Measurements from ENCODE around the gene IRAK4.

The IRAK4 gene

DNA sequence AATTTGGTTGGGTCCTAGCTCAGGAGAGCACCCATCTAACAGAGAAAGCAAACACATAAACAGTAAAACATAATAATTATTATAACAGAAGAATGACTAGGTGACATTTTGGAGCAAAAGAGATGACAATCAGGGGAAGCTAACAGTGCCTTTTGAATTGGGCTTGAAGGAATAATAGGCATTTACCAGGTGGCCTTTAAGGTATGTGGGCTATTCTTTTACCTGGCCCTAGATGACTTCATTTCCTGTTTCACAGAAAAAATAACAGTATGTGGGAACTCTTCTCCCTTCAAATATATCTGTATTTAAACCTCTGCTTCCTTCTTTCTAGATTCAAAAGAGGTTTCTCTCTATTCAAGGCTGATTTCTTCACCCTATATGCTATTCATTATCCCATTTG lies 3.8 kb downstream of the IRAK4 start:
- Histone ChIP-seq H4K20me1 (ENCODE audit: insufficient read depth, low read length) (no peaks in the 10 kb centered on the region), H3K27me3 (ENCODE audit: insufficient read depth, low read length, poor library complexity) (no peaks in the 10 kb centered on the region), H3K27ac (ENCODE audit: low read length) (no peak overlapping the region), H3K9me3 (ENCODE audit: insufficient read depth, low read length, severe bottlenecking) (no peaks in the 10 kb centered on the region), H3K36me3 (ENCODE audit: insufficient read depth, low read length) (no peaks in the 10 kb centered on the region; the same call in none of the 2 replicates), H3K9ac (ENCODE audit: low read depth, low read length) (no peak overlapping the region), H2AFZ (ENCODE audit: low read depth, low read length) (no peak overlapping the region), H3K4me3 (ENCODE audit: low read depth in 1 of 2, low read length in 2 of 2) (no peak overlapping the region), H3K79me2 (ENCODE audit: insufficient read depth, low read length) (peaks cover 55% of the 10 kb centered on the region), H3K4me2 (ENCODE audit: insufficient read depth, low read length) (peak overlapping the region; percentile 88; the same call in 1 of the 2 replicates), H3K4me1 (ENCODE audit: insufficient read depth, low read length) (peaks cover 40% of the 10 kb centered on the region)
- TF ChIP-seq, protein P1, sequence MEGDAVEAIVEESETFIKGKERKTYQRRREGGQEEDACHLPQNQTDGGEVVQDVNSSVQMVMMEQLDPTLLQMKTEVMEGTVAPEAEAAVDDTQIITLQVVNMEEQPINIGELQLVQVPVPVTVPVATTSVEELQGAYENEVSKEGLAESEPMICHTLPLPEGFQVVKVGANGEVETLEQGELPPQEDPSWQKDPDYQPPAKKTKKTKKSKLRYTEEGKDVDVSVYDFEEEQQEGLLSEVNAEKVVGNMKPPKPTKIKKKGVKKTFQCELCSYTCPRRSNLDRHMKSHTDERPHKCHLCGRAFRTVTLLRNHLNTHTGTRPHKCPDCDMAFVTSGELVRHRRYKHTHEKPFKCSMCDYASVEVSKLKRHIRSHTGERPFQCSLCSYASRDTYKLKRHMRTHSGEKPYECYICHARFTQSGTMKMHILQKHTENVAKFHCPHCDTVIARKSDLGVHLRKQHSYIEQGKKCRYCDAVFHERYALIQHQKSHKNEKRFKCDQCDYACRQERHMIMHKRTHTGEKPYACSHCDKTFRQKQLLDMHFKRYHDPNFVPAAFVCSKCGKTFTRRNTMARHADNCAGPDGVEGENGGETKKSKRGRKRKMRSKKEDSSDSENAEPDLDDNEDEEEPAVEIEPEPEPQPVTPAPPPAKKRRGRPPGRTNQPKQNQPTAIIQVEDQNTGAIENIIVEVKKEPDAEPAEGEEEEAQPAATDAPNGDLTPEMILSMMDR (IDR thresholded peaks at IDR 0.05; ENCODE audit: borderline replicate concordance, extremely low read depth, low read length, poor library complexity, severe bottlenecking) = no peak
- TF ChIP-seq EZH2 (IDR thresholded peaks at IDR 0.05; ENCODE audit: borderline replicate concordance, low read depth, low read length, severe bottlenecking) = no peak
- DNase-seq (no peak), ATAC-seq (ENCODE audit: insufficient read depth, low read depth) (no peak)

DNA sequence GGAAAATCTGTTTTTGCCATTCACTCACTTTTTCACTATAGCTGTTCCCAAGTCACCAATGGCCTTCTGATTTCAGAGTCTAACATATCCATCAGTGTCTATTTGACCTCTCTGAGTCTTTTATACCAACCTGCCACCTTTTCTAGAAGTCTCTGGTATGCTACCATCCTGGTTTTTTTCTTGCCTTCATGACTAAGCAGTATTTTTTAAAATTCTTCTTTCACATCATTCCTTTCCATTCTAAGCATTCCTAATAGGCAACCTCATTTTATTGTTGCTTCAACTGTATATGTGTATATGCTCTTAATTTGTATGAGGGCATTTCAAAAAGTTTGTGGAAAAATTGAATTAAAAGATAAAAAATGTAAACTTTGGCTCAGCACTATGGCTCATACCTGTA lies 5.0 kb downstream of the IRAK4 start:
- Histone ChIP-seq H3K4me3 (ENCODE audit: low read depth in 1 of 2, low read length in 2 of 2) (no peak overlapping the region), H3K4me1 (ENCODE audit: insufficient read depth, low read length) (peaks cover 33% of the 10 kb centered on the region), H3K9me3 (ENCODE audit: insufficient read depth, low read length, severe bottlenecking) (no peaks in the 10 kb centered on the region), H4K20me1 (ENCODE audit: insufficient read depth, low read length) (no peaks in the 10 kb centered on the region), H3K27ac (ENCODE audit: low read length) (no peak overlapping the region), H3K27me3 (ENCODE audit: insufficient read depth, low read length, poor library complexity) (no peaks in the 10 kb centered on the region), H3K4me2 (ENCODE audit: insufficient read depth, low read length) (no peak overlapping the region), H3K9ac (ENCODE audit: low read depth, low read length) (no peak overlapping the region), H3K36me3 (ENCODE audit: insufficient read depth, low read length) (no peaks in the 10 kb centered on the region; the same call in none of the 2 replicates), H3K79me2 (ENCODE audit: insufficient read depth, low read length) (peaks cover 45% of the 10 kb centered on the region), H2AFZ (ENCODE audit: low read depth, low read length) (no peak overlapping the region)
- no peak for ATAC-seq (ENCODE audit: insufficient read depth, low read depth)
- TF ChIP-seq EZH2 (IDR thresholded peaks at IDR 0.05; ENCODE audit: borderline replicate concordance, low read depth, low read length, severe bottlenecking) = no peak
- no peak for DNase-seq

DNA sequence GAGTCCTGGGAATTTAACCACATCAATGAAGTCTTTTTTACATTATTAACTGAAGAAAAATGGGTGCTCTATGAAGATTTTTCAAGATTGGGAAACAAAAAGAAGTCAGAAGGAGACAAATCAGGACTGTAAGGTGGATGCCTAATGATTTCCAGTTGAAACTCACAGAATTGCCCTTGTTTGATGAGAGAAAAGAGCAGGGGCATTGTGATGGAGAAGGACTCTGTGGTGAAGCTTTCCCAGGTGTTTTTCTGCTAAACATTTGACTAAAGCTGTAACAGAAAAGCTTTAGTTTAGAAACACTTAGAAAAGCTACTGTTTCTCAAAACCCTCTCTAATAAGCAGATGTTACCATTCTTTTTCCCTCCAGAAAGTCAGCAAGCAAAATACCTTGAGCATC lies 5.8 kb downstream of the IRAK4 start:
- H3K9ac ChIP-seq (ENCODE audit: low read depth, low read length) = no peak overlapping the region
- no peak for DNase-seq
- TF ChIP-seq EZH2 (IDR thresholded peaks at IDR 0.05; ENCODE audit: borderline replicate concordance, low read depth, low read length, severe bottlenecking) = no peak
- TF ChIP-seq, protein P1 (IDR thresholded peaks at IDR 0.05; ENCODE audit: borderline replicate concordance, extremely low read depth, low read length, poor library complexity, severe bottlenecking) = no peak
- no peaks in the 10 kb centered on the region for H3K27me3 ChIP-seq (ENCODE audit: insufficient read depth, low read length, poor library complexity)
- no peaks in the 10 kb centered on the region for H3K9me3 ChIP-seq (ENCODE audit: insufficient read depth, low read length, severe bottlenecking)
- no peak for ATAC-seq (ENCODE audit: insufficient read depth, low read depth)
- no peak overlapping the region for H3K27ac ChIP-seq (ENCODE audit: low read length)
- peaks cover 30% of the 10 kb centered on the region for H3K4me1 ChIP-seq (ENCODE audit: insufficient read depth, low read length)
- H4K20me1 ChIP-seq (ENCODE audit: insufficient read depth, low read length) = no peaks in the 10 kb centered on the region
- H3K36me3 ChIP-seq (ENCODE audit: insufficient read depth, low read length) = peaks cover 6% of the 10 kb centered on the region
- H3K4me3 ChIP-seq (ENCODE audit: low read depth in 1 of 2, low read length in 2 of 2) = no peak overlapping the region
- no peak overlapping the region for H2AFZ ChIP-seq (ENCODE audit: low read depth, low read length)
- peaks cover 39% of the 10 kb centered on the region for H3K79me2 ChIP-seq (ENCODE audit: insufficient read depth, low read length)
- no peak overlapping the region for H3K4me2 ChIP-seq (ENCODE audit: insufficient read depth, low read length)

DNA sequence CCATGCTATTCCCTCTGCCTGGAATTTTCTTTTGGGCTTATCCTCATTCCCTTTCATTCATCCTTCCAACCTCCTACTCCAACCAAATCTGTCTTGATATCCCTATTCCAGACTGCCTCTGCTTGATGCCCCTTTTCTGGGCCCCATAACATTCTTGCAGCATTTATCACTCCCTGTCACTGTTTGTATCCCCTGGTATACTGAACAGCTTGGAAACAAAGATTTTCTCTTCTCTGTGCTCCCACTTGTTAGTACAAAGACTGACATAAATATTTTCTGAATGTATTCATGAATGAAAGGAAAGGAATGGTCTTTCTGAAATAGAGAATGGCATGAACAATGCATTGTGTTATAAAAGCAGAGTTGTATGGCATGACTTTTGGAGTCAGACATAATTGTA lies 7.5 kb downstream of the IRAK4 start:
- no peak overlapping the region for H3K4me2 ChIP-seq (ENCODE audit: insufficient read depth, low read length)
- H3K27me3 ChIP-seq (ENCODE audit: insufficient read depth, low read length, poor library complexity) = no peaks in the 10 kb centered on the region
- H3K9ac ChIP-seq (ENCODE audit: low read depth, low read length) = no peak overlapping the region
- no peak overlapping the region for H2AFZ ChIP-seq (ENCODE audit: low read depth, low read length)
- peaks cover 19% of the 10 kb centered on the region for H3K36me3 ChIP-seq (ENCODE audit: insufficient read depth, low read length)
- no peak for DNase-seq
- no peaks in the 10 kb centered on the region for H4K20me1 ChIP-seq (ENCODE audit: insufficient read depth, low read length)
- no peak for ATAC-seq (ENCODE audit: insufficient read depth, low read depth)
- TF ChIP-seq, protein P1 (IDR thresholded peaks at IDR 0.05; ENCODE audit: borderline replicate concordance, extremely low read depth, low read length, poor library complexity, severe bottlenecking) = no peak
- no peak for TF ChIP-seq EZH2 (IDR thresholded peaks at IDR 0.05; ENCODE audit: borderline replicate concordance, low read depth, low read length, severe bottlenecking)
- no peak overlapping the region for H3K4me3 ChIP-seq (ENCODE audit: low read depth in 1 of 2, low read length in 2 of 2)
- peaks cover 22% of the 10 kb centered on the region for H3K79me2 ChIP-seq (ENCODE audit: insufficient read depth, low read length)
- H3K4me1 ChIP-seq (ENCODE audit: insufficient read depth, low read length) = peaks cover 12% of the 10 kb centered on the region
- no peak overlapping the region for H3K27ac ChIP-seq (ENCODE audit: low read length)
- H3K9me3 ChIP-seq (ENCODE audit: insufficient read depth, low read length, severe bottlenecking) = no peaks in the 10 kb centered on the region

Measured in DND-41 (cell line).